GM19395 (cell line): ENCODE results near the gene TARBP2.
"Not testable (repeated sequence)": the region's sequence is repeated elsewhere in the genome, so short reads cannot be mapped to it uniquely, and the experiment has no call there.

ENCODE experiments used
- ATAC-seq: cut with Tn5 transposase; IDR thresholded peaks from one replicate; pipeline ENCODE4 v1.9.1; 2021; ENCODE audit warnings: mild to moderate bottlenecking, moderate library complexity; ENCODE audit not compliant: unreplicated experiment

TARBP2 gene

GRCh38 chr12:53510181-53510812 is 9.2 kb downstream of the TARBP2 start:
- no peak for ATAC-seq

- ATAC-seq: no peak
Observed at GRCh38 chr12:53513712-53514410, 12.8 kb downstream of the TARBP2 start.

GRCh38 chr12:53514628-53515290 is 13.7 kb downstream of the TARBP2 start:
- no peak for ATAC-seq

DNA sequence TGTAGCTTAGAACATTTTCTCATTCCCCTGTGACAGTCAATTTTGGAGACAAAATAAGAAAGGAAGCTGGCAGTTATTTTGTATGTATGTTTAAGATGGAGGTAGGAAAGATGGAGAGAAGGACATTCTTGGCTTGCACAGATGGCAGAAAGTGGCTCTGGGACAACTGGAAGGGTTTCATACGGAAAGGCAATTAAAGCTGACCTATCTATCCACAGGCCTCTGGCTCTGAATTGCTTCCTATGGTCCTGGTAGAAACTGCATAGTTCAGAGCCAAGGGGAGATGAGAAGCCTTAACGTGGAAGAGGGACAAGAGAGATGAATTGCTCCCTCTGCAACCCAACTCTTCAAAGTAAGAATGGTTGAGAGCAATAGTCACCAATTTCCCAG is 14.2 kb downstream of the TARBP2 start:
- ATAC-seq: no peak

DNA sequence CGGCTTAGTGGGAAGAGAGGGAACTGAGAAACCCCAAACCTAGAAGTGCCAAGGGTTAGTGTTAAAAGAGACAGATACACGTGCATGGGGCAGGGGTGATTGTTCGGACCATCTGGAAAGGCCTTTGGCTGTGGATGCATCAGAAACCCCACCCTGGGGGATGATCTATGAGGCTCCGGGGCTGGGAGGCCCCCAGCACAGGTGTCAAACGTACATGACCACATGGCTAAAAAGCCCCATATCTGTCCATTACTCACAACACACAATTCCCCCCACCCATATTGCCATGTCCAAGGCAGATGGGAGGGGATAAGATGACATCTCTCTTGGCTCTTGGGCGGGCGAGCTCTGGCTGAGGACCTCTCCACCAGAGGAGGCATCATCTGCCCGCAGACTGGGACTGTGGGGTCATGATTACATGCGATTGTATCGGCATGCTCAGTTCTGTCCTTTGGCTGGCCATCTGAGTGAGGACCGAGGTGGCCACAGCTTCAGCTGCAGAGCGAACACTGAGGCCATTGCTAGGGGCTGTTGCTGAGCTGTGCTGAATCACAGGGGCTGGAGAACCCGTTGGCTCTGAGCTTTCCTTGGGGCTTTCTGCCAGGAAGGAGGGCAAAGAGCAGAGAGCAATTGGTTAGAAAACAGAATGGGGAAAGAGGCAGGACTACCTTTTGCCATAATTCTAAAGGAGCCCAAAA is 15.8 kb downstream of the TARBP2 start:
- ATAC-seq: no peak

GRCh38 chr12:53518381-53518780 is 17.3 kb downstream of the TARBP2 start:
- no peak for ATAC-seq

DNA sequence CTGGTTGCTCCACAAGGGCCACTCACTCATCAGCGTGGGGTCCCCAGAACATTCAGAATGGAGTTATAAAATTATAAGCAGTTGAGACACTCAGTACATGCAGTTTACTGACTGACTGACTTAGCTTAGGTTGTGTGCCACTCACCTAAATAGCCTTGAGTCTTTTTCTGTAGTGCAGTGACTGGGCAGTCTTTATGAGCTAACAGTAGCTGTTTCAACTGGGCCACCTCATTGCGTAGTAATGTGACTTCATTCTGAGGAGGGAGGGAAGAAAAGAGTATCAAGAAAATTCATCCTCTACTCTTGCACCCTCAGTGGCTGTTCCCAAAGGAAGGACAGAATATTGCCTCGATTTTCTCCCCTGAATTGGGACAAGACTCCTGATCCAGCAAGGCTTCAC is 22.0 kb downstream of the TARBP2 start:
- ATAC-seq: no peak

GRCh38 chr12:53524476-53524875 is 23.4 kb downstream of the TARBP2 start:
- no peak for ATAC-seq

DNA sequence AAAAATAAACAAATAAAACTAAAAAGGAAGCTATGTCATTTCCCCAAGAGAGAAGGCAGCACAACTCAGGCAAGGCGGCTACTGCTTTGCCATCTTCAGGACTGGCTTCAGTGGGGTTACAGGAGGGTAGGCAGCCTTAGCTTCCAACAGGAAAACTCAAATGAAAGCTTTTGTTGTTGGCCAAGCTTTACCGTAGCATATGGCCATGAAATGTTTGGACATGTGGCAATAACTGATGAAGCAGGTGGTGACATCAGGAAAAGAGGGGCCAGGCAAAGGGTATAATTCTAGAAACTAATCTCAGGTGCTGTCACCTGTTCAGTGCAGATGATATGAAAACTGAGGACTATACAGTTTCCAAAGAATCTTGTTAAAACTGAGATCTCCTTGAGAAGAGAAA is 29.0 kb downstream of the TARBP2 start:
- ATAC-seq: no peak

DNA sequence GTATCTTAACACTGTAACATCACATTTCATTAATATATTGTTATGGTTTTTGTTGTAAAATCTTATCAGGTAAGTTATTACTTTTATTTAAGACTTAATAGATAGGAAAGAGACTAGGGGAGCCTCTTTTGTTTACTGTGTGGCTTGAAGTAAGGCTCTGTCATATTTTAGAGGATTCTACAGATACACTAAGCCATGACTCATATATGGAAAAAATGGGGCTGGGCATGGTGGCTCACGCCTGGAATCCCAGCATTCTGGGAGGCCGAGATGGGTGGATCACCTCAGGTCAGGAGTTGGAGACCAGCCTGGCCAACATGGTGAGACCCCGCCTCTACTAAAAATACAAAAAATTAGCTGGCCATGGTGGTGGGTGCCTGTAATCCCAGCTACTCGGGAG is 29.8 kb downstream of the TARBP2 start:
- ATAC-seq: no peak

- no peak for ATAC-seq
Observed at GRCh38 chr12:53532021-53532420, 30.9 kb downstream of the TARBP2 start.

DNA sequence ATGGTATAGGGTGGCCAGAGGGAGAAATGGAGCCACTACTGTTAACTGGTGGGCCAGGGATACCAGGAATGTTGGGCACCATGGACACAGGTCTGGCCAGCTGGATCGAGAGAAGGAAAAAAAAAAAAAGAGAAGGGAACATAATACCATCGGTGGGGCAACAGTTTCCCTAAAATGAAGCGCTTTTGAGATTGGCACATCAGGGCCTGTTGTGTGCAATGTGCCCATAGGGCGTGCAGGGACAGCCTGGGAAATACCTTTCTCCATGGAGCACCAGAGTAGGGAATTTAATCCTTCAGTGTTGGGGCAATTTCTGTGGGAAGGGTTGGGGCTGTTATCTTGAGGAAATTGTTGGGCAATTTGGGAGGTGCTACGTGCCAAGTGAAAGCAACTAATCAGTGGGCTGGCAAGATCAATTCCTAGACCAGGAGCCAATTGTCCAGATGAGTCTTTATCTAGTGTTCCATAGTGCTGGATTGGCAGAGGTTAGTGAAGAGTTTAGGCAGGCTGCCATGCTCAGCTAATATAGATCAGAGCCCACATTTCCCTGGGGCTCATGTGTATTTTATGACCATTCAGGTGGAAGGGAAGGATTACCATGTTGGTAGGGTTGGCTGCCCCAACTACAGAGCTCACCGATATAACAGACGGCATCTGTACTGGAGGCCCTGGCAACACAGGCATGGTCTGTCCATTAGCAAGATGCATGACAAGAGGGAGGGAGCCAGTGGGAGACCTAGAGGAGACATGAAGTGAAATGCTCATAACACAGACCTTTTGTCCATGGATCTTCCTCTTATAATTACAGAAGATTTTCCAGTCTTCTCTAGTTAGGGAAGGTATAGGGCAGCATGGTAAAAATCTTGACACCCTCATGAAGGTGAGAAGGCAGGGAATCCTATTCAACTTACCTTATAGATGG is 31.7 kb downstream of the TARBP2 start:
- ATAC-seq: no peak

GRCh38 chr12:53533471-53533870 is 32.4 kb downstream of the TARBP2 start:
- ATAC-seq: no peak

- ATAC-seq: no peak
Observed at GRCh38 chr12:53536962-53537361, 35.9 kb downstream of the TARBP2 start.

GRCh38 chr12:53538209-53538689 is 37.2 kb downstream of the TARBP2 start:
- no peak for ATAC-seq

- ATAC-seq: no peak
Observed at GRCh38 chr12:53539526-53539925, 38.4 kb downstream of the TARBP2 start.

- ATAC-seq: peak; percentile 76
Observed at GRCh38 chr12:53543539-53543938, 42.5 kb downstream of the TARBP2 start.

GRCh38 chr12:53548354-53548753 is 47.3 kb downstream of the TARBP2 start:
- ATAC-seq: not testable (repeated sequence)

DNA sequence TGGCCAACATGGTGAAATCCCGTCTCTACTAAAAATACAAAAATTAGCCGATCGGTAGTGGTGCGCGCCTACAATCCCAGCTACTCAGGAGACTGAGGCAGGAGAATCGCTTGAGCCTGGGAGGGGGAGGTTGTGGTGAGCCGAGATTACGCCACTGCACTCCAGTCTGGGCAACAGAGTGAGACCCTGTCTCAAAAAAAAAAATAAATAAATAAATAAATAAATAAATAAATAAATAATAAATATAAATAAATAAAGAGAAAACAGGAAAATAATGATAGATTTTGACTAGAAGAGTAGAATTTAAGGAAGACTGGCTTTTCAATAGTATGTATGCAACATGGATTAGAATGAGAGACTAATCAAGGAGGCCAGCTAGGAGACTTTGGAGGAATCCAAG is 49.0 kb downstream of the TARBP2 start:
- not testable (repeated sequence) for ATAC-seq

- ATAC-seq: no peak
Observed at GRCh38 chr12:53550595-53550994, 49.5 kb downstream of the TARBP2 start.
